Measurements from ENCODE around the gene TM4SF4. TPM values are rescaled to one million over a fixed set of nuclear protein-coding genes. Genes with fewer than 3 reads are reported as not detected.
A peak's percentile ranks its signal among the peaks of the same experiment; 100 is the strongest.

Gene TM4SF4
- total RNA-seq, 1 donor from 2014 or later = not detected

DNA sequence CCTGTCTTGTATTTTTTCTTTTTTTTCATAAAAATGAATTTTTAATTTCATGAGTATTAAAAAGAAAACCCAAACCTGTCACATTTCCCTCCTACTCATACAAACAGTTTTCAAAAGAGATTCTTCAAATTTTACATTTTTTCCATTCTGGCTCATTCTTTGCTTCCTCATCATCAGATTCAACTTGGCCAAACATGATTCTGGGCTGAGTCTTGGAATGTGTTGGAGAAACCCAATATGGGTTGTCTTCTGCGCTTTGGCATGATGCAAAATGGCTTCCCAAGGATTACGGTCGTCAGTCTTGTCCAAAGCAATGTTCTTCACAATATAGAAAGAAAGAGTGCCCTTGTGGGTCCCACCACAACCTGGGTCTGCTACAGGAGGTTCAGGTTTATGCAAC is 12.4 kb upstream of the TM4SF4 start:
- no peak overlapping the region for H3K27ac ChIP-seq
- intact Hi-C loops (cut with DNase I) = no loop called here
- TF ChIP-seq, protein P1, sequence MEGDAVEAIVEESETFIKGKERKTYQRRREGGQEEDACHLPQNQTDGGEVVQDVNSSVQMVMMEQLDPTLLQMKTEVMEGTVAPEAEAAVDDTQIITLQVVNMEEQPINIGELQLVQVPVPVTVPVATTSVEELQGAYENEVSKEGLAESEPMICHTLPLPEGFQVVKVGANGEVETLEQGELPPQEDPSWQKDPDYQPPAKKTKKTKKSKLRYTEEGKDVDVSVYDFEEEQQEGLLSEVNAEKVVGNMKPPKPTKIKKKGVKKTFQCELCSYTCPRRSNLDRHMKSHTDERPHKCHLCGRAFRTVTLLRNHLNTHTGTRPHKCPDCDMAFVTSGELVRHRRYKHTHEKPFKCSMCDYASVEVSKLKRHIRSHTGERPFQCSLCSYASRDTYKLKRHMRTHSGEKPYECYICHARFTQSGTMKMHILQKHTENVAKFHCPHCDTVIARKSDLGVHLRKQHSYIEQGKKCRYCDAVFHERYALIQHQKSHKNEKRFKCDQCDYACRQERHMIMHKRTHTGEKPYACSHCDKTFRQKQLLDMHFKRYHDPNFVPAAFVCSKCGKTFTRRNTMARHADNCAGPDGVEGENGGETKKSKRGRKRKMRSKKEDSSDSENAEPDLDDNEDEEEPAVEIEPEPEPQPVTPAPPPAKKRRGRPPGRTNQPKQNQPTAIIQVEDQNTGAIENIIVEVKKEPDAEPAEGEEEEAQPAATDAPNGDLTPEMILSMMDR (IDR thresholded peaks at IDR 0.05) = no peak
- H3K36me3 ChIP-seq = no peaks in the 10 kb centered on the region
- no peak for ATAC-seq
- no peak for DNase-seq
- H3K4me1 ChIP-seq = peaks cover 4% of the 10 kb centered on the region
- H3K27me3 ChIP-seq (ENCODE audit: low read depth) = no peaks in the 10 kb centered on the region
- no peaks in the 10 kb centered on the region for H3K9me3 ChIP-seq
- H3K4me3 ChIP-seq = no peak overlapping the region

DNA sequence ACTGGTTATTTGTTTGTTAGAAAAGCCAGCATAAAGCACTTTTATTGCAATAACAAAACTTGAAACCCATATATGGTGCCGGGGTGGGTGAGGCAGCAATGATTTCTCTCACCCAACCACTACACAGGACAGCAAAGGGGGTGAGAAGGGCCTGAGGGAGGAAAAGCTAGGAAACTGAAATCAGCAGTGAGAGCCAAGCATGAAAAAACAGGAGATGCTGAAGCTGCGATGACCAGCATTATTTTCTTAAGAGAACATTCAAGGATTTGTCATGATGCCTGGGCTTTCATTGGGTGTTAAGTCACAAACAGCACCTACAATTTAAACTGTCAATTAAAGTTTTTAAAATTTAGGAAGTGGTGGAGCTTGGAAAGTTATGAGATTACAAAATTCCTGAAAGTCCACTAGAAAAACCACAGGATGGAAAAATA is 11.9 kb upstream of the TM4SF4 start:
- Histone ChIP-seq H3K4me3 (no peak overlapping the region), H3K36me3 (no peaks in the 10 kb centered on the region), H3K9me3 (no peaks in the 10 kb centered on the region), H3K4me1 (peaks cover 4% of the 10 kb centered on the region), H3K27me3 (ENCODE audit: low read depth) (no peaks in the 10 kb centered on the region), H3K27ac (no peak overlapping the region)
- DNase-seq = no peak
- intact Hi-C loops (cut with DNase I) = no loop called here
- no peak for ATAC-seq
- TF ChIP-seq, protein P1 (IDR thresholded peaks at IDR 0.05) = no peak

DNA sequence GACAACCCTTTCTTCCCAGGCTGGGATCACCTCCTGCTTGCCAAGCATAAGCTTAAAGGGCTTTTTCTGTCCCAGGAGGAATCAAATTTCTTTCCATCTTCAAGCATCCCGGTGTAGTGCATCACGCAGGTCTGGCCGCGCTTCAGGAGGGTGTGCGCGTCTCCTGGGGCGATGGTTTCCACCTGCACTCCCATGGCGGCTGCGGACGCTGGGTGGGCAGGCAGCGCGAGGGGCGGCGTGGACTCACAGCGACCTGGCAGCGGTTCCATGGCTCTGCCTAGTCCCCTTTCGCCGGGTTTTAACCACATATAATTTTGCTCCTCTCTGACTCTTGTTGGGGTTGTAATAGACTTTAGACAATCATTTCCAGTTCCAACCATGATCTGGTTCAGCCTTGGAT is 10.6 kb upstream of the TM4SF4 start:
- H3K27ac ChIP-seq = no peak overlapping the region
- no peaks in the 10 kb centered on the region for H3K9me3 ChIP-seq
- H3K36me3 ChIP-seq = no peaks in the 10 kb centered on the region
- DNase-seq (no peak), ATAC-seq (no peak)
- intact Hi-C loops (cut with DNase I) = no loop called here
- H3K27me3 ChIP-seq (ENCODE audit: low read depth) = no peaks in the 10 kb centered on the region
- no peak overlapping the region for H3K4me3 ChIP-seq
- peaks cover 4% of the 10 kb centered on the region for H3K4me1 ChIP-seq
- TF ChIP-seq, protein P1 (IDR thresholded peaks at IDR 0.05) = no peak

DNA sequence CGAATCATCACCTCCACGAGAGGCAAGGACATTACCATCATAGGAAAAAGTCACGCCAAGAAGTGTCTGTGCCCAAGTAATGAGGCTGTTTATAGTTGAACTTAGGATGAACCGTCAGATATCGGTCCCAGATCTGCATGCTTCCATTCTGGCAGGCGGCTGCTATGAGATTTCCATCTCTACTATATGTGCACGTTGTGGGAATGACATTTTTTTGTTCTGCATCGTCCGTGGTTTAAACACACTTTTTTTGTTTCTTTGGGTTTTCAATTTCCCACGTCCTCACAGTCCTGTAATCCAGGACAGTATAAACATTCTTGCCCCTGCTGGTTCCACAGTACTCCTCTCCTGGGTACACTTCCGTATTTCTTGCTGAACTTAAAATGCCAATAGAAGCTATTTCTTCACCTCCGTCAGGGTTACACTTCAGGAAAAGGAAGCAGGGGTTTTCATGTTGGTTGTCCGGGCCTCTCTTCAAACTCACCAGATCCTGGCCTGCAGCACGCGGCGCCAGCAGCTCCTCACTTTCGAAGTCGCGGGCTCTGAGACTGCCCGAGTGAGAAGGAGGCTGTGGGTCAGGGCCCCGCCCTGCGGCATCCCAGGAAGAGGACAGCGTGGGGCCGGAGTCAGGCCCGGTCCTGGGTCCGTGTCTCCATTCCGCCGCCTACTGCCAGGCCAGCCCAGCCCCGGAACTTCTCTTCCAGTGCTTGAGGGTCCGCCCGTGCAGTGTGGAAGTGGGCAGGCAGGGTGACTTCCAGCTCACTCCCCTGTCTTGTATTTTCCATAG is 9.8 kb upstream of the TM4SF4 start:
- no peaks in the 10 kb centered on the region for H3K9me3 ChIP-seq
- H3K4me1 ChIP-seq = peaks cover 4% of the 10 kb centered on the region
- intact Hi-C loops (cut with DNase I) = no loop called here
- no peak overlapping the region for H3K4me3 ChIP-seq
- no peaks in the 10 kb centered on the region for H3K27me3 ChIP-seq (ENCODE audit: low read depth)
- ATAC-seq = peak in 1 of 2 donors; percentile 27
- no peaks in the 10 kb centered on the region for H3K36me3 ChIP-seq
- H3K27ac ChIP-seq = no peak overlapping the region
- TF ChIP-seq, protein P1 (IDR thresholded peaks at IDR 0.05) = no peak
- DNase-seq = no peak

DNA sequence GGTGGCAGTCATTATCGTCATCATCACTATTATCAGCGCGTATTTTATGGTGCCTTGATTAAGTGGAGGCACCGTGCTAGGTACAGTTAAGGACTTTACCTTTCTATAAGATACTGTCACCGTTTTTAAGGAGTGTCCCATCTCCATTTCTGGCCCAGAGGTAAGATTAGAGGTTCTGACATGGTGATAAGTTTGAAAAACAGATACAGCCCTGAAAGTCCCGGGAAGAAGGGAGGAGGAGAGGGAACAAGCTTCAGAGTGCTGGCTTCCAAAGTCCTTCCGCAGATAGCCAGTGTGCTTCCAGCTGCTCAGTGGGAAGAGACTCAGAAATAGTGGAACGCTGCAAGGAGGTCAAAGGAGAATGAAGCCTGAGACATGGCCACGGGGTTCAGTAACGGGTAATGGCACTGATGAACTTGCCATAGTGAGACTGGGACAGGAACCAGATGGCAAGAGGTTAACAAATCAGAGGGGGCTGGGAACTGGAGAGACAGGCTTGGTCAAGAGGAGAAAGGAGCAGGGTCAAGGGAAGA is 9.1 kb upstream of the TM4SF4 start:
- H3K27ac ChIP-seq = no peak overlapping the region
- ATAC-seq = peak in 1 of 2 donors; percentile 37
- no peaks in the 10 kb centered on the region for H3K36me3 ChIP-seq
- no peak overlapping the region for H3K4me3 ChIP-seq
- no peaks in the 10 kb centered on the region for H3K27me3 ChIP-seq (ENCODE audit: low read depth)
- DNase-seq = no peak
- H3K4me1 ChIP-seq = peaks cover 4% of the 10 kb centered on the region
- intact Hi-C loops (cut with DNase I) = no loop called here
- H3K9me3 ChIP-seq = no peaks in the 10 kb centered on the region
- TF ChIP-seq, protein P1 (IDR thresholded peaks at IDR 0.05) = no peak

All from lower lobe of right lung (tissue), 2 donors.